ENCODE results near the gene MAPK8IP3.

DNA sequence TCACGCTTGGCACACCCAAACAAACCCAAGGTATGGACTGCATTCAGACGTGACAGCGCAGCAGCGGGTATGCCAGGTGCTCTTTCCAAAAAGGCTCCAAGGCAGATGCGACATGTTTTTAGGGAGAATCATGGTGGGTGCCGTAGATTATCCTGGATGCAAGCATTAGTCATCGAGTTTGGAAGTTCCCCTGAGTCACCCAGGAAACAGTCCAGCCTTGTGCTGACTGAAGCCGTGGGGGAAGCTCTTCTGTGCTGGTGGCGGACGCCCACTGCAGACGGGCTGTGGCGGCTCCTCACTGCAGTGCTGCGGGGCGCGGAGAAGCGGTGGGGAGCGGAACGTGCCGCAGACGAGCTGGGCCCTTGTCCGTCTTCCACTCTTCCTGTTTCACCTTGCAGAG is 14.0 kb upstream of the MAPK8IP3 start:
- TF ChIP-seq, protein P1, sequence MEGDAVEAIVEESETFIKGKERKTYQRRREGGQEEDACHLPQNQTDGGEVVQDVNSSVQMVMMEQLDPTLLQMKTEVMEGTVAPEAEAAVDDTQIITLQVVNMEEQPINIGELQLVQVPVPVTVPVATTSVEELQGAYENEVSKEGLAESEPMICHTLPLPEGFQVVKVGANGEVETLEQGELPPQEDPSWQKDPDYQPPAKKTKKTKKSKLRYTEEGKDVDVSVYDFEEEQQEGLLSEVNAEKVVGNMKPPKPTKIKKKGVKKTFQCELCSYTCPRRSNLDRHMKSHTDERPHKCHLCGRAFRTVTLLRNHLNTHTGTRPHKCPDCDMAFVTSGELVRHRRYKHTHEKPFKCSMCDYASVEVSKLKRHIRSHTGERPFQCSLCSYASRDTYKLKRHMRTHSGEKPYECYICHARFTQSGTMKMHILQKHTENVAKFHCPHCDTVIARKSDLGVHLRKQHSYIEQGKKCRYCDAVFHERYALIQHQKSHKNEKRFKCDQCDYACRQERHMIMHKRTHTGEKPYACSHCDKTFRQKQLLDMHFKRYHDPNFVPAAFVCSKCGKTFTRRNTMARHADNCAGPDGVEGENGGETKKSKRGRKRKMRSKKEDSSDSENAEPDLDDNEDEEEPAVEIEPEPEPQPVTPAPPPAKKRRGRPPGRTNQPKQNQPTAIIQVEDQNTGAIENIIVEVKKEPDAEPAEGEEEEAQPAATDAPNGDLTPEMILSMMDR (optimal IDR thresholded peaks at IDR 0.05 in 1 of 3, IDR thresholded peaks at IDR 0.05 in 1 of 3, conservative IDR thresholded peaks at IDR 0.05 in 1 of 3; ENCODE audit: extremely low read depth in 1 of 3, insufficient read depth in 2 of 3, low read length in 3 of 3), result peak in 1 of 3 experiments; percentile 28
- no peak for TF ChIP-seq EZH2 (IDR thresholded peaks at IDR 0.05; ENCODE audit: low read length)

All from keratinocyte (primary cell).